ENCODE measurements around the gene PRDM16.

PRDM16 gene

DNA sequence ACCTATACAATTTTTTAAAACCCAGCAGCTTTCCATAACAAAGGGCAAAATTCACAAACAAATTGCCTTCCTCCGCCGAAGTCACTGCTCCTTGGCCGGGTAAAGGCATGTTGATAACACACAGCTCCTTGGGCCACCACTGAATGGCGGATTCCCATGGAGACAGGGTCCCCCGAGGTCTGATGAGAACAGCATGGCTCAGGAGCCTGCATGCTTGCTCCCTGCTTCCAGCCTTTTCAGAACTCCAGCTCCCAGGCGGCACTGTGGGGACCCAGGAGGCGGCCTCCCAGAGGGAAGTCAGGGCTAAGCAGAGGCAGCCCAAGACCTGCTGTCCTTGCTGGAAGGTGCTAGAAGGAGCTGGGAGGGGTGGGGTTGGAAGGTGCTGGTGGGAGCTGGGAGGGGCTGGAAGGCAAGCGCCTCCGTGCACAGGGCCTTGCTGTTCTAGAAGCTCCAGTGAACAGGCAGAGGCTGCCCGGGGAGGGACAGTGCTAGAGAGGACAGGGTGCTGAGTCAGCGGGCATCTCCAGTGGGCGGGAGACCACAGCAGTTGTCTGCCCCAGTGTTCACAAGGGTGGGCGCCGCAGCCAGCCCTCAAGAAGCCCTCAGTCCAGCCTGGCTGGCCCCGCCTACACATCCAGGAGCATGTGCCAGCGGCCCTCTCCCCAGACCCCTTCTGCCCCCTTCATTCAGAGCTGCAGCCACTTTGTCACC, 35.1 kb downstream of the PRDM16 start:
- no peak for DNase-seq (ENCODE audit: low spot score)

DNA sequence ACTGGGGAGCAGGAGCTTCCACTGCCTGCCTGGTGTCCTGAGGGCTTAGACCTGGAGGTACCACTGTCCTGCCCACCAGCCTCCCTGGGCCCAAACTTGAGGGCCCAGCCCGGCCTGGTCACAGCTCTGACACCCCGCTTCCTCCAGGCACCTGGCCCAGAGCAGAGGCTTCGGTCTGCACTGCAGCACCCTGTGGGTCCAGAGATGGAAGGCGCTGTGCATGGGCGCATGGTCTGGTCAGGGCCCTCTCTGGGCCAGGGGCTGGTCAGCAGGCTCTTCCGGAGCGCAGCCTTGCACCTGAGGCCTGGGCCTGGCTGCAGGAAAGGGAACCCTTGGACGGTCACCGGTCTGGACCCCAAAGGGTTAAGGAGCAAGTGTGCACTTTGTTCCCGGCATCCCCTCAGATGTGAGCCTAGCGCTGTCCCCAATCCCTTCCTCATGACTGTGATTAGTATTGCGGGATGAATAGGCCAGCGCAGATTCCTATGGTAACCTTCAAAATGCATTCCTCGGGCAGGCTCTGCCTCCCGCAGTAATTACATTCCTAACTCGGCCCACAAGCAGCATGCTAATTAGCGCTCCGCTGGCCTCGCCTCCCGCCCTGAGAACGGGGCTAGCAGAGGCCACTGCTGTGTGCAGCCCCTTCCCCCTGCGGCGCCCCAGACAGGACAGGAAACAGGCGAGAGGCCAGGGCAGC, 36.3 kb downstream of the PRDM16 start:
- DNase-seq (ENCODE audit: low spot score), result no peak

DNA sequence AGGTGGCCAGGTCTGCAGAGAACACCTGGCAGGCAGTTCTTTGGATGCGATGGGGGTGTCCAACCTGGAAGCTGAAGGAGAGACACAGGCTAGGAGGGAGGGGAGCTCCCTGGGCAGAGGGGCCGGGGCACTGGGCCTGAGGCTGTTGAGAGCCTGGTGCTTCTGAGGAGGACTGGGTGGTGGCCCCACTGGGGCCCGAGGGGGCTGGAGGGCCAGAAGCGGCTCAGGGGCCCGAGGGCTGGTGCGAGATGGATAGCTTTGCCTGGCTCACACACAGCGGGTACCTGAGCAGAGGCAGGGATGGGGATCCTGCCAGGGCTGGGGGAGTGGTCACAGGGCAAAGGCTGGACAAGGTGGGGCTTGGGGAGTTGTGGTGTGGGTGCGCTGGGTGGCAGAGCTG, 37.2 kb downstream of the PRDM16 start:
- DNase-seq (ENCODE audit: low spot score), result no peak

DNA sequence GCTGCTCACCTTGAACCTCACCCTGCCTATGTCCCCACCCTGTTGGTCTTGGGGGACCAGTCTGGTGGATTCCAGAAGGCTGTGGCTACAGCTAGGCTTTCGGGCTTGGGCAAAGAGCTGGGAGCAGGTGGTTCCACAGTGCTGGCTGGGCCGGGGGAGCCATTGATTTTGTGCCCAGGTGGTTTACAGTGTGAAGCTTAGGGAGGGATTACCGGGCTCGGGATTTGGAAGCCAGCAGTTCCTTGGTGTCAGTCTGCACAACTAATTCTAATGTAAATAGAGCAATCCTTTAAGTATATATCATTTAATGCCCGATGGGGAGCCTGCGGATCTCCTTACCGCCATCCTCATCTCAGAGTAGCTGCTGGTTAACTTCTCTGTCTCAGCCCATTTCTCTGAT, 38.2 kb downstream of the PRDM16 start:
- DNase-seq (ENCODE audit: low spot score), result no peak

DNA sequence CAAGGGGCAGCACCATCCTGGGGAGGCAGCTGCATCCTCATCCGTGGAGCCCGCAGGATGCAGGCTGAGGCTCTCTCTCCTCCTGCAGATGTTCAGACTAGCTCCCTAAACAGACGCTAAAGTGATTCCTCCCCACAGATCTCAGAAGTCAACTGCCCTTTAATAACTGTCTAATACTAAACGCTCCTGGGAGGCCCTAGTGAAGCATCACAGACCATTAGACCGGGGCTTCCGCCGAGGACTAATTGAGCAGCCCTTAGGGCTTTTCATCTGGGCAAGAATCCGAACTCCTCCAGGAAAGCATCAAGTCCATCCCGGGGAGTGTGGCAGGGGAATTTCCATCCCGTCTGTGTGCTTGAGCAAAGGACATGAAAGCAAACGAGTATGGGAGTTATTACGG, 40.4 kb downstream of the PRDM16 start:
- no peak for DNase-seq (ENCODE audit: low spot score)

DNA sequence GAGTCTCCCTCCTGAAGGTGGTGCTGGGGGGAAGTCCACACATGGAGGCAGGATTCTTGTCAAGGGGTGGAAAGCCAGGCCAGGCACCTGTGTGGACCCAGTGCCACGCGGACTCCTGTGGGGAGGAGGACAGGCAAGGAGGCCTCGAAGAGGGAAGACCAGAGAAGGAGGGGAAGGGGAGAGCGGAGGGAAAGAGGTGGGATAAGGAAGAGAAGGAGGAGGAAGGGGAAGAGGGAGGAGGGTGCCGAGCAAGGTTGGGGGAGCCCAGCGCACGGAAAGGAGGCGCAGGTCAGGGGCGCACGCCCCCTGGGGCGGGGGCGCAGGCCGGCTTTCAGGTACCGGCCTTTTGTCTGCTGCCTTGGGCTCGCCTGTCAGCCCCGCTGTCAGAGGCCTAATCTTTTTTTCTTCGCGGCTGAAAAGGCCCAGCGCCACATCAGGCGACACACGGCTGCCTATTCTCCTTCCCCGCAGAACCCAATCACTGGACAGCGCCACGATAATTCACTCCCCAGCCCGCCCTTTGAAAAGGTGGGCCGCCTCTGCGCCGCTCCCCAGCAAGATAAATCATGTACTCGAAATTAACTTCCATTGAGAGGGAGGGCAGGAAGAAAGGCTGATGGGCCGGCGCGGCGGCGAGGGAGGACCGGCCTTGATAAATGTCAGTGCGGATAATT, 42.5 kb downstream of the PRDM16 start:
- no peak for DNase-seq (ENCODE audit: low spot score)

DNA sequence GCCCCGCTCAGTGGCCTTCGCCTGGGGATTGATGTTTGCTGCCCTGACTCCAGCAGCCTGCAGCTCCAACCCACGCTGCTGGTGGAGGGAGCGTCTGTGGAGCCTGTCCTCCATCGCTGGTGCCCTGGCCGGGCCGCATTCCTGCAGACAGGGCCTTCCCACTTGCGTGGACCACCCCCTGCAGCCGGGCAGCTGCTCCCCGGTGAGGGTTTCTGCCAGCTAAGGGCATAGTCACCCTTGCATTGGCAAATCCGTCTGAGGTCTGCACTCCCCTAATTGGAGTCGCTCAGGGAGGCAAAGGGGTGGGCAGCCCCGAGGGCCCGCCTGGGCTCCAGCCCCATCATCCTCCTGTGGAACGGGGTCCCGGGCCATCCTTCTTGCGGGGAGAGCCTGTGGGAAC, 43.5 kb downstream of the PRDM16 start:
- DNase-seq (ENCODE audit: low spot score), result no peak

DNA sequence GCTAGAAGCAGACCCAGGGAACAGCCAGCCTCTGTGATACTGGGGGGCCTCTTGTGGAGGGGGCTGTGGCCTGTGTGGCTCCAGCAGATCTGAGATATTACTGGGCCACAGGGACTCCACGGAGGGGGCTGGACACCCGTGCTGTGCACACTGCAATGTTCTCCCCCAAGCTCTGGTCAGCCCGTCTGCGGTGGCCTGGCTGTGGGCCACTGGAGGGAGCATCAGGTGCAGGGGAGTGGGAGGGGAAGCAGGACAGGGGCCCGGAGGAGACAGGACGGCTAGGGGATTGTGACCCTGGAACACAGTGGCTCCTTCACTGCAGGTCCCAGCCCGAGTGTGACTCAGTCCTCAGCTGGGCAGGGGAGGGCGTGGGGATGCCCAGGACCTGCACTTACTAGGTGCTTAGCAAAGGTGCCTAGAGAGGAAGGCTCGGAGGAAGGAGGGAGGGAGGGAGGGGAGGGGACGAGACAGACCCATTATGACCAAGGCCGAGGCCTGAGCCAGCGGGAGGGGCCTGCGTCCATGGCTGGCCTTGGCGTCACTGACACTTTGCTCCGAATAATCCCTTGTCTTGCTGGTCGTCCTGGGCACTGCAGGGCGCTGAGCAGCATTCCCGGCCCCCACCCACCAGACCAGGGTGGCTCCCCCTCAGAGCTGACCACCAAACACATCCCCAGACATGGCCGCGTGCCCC, 44.2 kb downstream of the PRDM16 start:
- DNase-seq (ENCODE audit: low spot score), result no peak

DNA sequence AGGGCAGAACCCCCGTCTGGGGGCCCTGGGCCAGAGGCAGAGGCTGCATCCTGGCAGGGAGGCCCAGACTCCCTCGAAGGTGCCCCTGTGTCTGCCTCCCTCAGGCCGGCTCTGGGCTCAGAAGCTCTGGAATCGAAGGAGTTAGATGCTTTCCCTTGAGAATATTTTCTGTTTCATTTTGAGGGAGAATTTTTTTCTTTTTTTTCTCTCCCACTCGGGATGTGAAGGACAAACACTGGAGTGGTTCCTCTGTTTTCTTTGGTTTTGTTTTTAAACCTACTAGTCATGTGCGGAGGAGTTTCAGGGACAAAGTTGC, 44.7 kb downstream of the PRDM16 start:
- no peak for DNase-seq (ENCODE audit: low spot score)

DNA sequence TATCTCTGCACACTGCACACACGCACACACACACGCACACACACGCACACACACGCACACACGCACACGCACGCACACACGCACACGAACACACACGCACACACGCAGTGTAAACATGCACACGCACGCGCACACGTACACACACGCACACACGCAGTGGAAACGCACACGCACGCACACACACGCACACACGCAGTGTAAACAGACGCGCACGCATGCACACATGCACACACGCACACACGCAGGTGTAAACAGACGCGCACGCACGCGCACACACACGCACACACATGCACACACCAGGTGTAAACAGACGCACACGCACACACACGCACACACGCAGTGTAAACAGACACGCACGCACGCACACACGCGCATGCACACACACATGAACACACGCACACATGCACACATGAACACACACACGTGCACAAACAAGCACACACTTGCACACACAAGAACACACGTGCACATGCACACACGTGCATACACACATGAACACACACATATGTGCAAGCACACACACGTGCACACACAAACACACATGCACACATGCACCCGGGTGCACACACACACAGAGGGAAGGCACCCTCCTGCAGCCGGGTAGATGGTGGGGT, 45.2 kb downstream of the PRDM16 start:
- DNase-seq (ENCODE audit: low spot score), result no peak

DNA sequence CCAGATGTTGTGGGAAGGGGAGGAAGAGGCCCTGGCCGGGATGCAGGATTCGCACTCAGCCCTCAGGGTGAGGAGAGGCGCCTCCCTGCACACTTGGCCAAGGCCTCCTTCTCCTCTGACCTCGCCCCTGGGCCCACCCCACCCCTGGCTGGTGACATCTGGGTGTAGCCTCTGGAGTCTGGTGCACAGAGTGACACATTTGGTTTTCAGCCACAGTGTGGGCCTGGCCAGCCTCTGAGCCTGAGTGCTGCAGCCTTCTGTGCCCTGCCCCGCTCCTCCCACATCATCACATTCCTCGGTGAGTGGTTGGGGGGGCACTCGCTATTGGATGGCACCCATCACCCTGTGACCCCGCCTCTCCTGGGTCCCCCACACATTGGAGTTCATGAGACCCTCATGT, 45.8 kb downstream of the PRDM16 start:
- DNase-seq (ENCODE audit: low spot score), result no peak

DNA sequence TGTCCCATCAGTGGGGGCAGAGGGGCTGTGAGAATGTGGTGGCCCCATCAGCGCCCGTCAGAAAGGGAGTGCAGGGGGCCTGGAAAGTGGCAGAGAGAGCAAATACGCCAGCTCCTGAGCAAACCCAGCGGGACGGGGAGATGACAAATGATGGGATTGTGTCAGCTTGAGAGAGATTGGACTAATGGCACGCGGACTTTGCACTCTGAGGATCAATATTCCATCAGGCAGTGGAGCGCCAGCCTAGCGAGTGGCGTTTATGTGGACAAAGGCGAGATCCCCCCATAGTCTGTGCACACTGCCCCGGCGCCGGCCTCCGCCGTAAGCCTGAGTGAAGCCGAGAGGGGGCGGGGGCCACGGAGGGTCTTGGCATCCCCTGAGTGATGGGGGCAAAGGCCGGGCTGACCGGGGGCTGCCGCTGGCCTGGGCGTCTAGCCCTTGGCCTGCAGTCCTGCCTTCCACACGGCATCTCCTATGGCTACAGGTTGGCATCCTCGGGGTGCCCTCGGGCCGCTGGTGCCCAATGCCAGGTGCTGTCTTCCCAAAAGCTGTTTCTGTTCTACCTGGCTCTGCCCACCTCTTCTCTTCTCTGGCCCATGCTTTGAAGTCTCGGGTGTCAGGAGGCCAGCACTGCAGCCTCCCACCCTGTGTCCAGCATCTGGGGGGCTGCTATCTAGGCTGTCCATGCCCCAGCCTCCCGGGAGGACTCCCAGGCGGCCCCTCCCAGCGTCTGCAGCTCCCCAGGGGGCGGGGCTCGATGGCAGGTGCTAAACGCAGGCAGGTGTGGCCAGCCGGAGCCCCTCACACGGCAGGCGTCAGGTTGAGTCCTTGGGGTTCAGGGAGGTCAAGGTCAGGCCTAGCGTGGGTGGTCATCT, 46.5 kb downstream of the PRDM16 start:
- DNase-seq (ENCODE audit: low spot score), result no peak

DNA sequence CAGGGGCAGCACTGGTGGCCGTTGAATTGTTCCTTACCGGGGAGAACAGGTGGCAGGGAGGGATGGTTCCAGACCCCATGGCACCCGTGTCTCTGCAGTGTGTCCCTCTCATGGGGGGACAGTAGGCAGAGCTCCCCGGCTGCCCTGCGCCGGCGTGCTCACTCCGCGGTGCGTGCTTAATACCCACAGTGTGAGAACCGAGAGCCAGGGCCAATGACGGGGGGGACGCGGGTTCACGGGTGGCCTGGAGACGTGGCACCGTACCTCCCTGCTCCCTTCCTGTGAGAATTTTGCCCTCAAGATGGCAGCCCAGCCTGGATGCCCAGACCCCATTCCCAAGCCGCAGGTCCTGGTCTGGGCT, 47.1 kb downstream of the PRDM16 start:
- DNase-seq (ENCODE audit: low spot score), result no peak

DNA sequence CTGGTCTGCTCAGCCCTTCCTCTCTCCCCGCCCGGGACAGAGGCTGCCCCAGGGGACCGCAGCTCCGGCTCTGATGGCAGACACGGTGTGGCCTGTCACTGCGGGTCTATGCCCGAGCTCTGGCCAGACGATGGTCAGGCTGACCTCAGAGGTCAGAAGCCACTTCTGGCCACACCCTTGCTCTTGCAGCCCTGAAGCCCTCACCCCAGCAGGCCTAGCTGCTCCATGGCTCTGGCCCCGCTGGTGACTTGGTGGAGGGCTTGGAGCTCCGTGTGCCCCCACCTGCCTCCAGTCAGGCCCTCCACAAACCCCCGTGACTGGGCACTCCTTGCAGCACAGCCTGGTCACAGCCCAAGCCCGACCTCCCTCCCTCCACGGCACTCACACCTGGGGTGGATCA, 47.6 kb downstream of the PRDM16 start:
- no peak for DNase-seq (ENCODE audit: low spot score)

DNA sequence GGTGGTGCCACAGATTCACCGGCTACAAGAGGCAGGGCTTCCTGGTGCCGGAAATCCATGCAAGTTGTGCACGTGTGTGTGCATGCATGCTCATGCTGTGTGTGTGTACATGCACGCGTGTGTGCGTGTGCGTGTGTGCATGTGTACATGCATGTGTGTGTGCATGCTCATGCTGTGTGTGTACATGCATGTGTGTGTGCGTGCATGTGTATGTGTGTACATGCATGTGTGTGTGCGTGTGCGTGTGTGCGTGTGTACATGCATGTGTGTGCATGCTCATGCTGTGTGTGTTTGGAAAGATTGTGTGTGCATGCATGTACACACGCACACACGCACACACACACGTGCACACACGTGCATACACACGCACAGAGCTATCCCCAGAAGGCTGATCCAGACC, 48.9 kb downstream of the PRDM16 start:
- no peak for DNase-seq (ENCODE audit: low spot score)

DNA sequence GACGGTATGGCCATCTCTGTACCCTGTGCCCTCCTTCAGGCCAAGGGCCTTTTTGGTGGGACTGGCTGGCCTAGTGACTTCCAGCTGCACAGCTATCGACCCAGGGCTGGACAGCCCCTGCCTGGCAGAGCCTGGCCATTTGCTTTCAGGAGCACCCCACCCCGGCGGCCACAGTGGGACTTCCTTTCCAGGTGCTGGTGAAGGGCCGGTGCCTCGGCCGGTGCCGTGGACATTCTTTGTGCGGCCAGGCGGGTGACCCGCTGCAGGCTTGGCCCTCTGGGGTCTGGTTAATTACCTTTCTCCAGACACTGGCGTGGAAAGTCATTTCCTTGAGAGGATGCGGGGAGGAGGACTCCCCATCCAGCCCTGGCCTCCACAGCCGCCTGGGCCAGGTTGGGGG, 50.1 kb downstream of the PRDM16 start:
- no peak for DNase-seq (ENCODE audit: low spot score)

DNA sequence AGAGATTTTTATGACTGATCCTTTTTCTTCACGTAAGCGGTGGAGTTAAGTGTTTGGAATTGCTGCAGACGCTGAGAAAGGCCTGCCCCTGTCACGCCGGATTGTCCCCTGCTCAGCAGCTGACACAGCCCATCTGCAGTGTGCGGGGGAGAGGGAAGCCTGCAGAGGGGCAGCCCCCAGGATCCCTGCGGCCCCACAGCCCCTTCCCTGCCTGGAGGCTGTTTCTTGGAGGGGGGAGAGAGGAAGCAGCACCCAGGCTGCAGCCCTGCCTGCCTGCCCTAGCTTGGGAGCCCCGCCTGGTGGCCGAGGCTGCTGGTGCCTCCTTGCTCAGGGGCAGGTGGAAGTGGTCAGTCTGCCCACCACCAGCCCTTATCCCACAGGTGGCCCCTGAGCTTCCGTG, 50.7 kb downstream of the PRDM16 start:
- no peak for DNase-seq (ENCODE audit: low spot score)

DNA sequence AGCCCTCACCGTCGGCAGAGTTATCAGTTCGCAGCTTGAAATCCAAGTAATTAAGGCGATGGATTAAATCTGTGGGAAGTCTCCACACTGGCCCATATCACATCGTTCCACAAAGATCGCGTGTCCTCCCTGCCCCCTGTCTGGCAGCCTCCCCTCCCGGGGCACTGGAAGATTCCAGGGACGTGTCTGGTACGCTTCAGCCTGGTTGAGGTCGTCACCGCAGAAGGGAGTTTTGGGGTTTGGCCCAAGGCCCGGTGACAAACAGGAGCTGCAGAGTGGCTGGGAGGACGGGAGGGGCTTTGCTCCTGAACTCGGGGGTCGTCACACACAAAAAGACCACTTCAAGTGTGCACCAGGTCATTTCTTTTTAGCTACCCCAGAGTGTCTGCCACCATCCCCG, 51.1 kb downstream of the PRDM16 start:
- DNase-seq (ENCODE audit: low spot score), result no peak

DNA sequence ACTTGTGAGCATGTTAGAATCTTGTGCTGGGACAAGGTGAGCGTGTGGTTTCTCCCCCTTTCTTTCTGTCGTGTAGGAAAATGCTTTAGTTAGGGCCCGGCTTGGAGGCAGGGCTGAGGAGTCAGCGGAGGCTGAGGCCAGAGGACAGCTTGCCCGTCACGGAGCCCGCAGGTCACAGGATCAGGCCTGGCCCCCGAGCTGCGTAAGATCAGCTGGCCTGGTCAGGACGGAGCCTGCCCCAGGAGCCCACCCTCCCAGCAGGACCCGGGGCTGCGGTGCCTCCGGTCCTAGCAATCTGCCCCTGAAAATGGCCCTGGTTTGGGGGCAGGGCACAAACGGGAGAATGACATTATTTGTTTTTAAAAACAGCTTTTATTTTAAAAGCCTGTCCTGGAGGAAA, 52.0 kb downstream of the PRDM16 start:
- no peak for DNase-seq (ENCODE audit: low spot score)

DNA sequence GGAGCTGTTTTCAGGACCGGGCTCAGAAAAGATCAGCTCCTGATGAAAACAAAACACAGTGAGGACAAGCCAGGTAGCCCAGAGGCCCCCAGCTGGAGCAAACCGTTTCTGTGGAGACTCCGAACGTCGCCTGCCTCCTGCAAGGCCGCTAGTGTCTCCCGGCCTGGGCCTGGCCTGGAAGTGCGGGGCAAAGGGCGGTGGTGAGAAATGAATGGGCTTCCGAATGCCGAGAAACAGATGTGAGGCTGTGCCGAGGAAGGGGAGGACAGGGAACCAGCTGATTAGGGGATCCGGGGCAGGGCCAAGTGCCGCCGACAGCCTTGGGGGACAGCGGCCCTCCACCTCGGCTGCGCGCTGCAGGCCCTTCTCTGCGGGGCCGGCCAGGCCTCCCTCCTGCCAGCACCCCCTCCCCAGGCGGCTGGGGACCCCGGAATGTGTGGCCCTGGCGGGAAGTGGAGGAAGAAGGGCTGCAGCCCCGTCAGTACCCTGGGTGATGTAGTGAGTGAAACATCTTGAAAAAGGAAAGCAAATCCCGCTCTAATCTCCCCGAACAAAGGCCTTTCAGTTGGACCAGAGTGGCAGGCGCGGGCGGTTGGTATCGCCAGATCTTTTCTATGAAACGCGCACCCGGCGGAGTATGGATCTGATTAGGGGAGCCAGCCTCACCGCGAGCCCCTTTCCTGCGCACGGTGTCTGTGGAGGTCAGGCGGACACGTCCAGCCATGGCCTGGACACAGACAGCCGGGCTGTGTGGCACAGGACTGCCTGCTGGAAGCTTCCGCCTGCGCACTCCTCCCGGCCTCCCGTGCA, 52.6 kb downstream of the PRDM16 start:
- no peak for DNase-seq (ENCODE audit: low spot score)

DNA sequence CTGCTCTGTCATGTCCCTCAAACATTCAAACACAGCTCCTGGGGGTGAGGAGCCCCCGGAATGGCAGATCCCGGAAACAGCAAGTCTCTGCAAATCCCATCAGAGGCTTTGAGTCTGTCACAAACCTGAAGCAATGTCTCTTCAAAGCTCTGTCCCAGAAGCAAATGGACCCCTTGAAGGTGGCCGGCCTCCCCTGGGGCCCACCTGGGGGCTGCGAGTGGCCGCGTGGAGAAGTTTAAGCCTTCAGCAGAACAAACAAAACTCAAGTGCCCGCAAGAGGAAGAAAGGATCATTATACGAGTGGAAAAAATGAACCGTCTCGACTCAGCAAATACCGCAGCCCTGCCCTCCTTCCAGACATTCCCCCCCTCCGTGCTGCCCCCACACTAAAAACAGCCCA, 53.3 kb downstream of the PRDM16 start:
- no peak for DNase-seq (ENCODE audit: low spot score)
